Measurements from ENCODE around the gene FNBP1. TPM values are rescaled to one million over a fixed set of nuclear protein-coding genes. Genes with fewer than 3 reads are reported as not detected.
A peak's percentile ranks its signal among the peaks of the same experiment; 100 is the strongest.

FNBP1 gene
- total and polyA plus RNA-seq, 2 experiments from 2014 or later = 17.8 to 22.6 TPM

- no peaks in the 10 kb centered on the region for H3K9me3 ChIP-seq (ENCODE audit: low read depth)
- H2AFZ ChIP-seq = peak overlapping the region; percentile 54
- no peaks in the 10 kb centered on the region for H3K9me2 ChIP-seq (ENCODE audit: insufficient read depth)
- H4K20me1 ChIP-seq (ENCODE audit: insufficient read depth) = no peaks in the 10 kb centered on the region
- peak; percentile 68 for DNase-seq
- peak overlapping the region; percentile 45 for H3K9ac ChIP-seq
- 7% methylated on average over 26 to 27 of the region's 27 CpGs for WGBS, 2 experiments (ENCODE audit: low coverage in 1 of 2, low lambda C conversion rate in 2 of 2, missing lambda C conversion rate in 2 of 2)
- no peaks in the 10 kb centered on the region for H3K79me2 ChIP-seq (ENCODE audit: insufficient read depth)
- peak overlapping the region; percentile 91 for H3K4me2 ChIP-seq (ENCODE audit: unreplicated experiment)
- peak overlapping the region; percentile 56 for H3K4me3 ChIP-seq
- H3F3A ChIP-seq (ENCODE audit: insufficient read depth) = peaks cover 35% of the 10 kb centered on the region
- in situ Hi-C loops (cut with MboI) = loop anchor here (25.0 kb wide), 3 partner anchors 177 to 452 kb away; partner anchors contain the start of gene GPR107
- H3K27ac ChIP-seq = peak overlapping the region; percentile 20
- peaks cover 31% of the 10 kb centered on the region for H3K4me1 ChIP-seq (ENCODE audit: insufficient read depth)
- TF ChIP-seq EZH2phosphoT487 (IDR thresholded peaks at IDR 0.05; ENCODE audit: insufficient read depth, low read depth) = no peak
- TF ChIP-seq EZH2 (IDR thresholded peaks at IDR 0.05; ENCODE audit: insufficient read depth, poor library complexity, severe bottlenecking) = no peak
- H3K36me3 ChIP-seq (ENCODE audit: low read depth) = no peaks in the 10 kb centered on the region
- no peaks in the 10 kb centered on the region for H3K27me3 ChIP-seq (replicated peaks; ENCODE audit: insufficient read depth)
Observed at GRCh38 chr9:129885018-129885669, 157.8 kb downstream of the FNBP1 start.

- Histone ChIP-seq H3K4me2 (ENCODE audit: unreplicated experiment) (peak overlapping the region; percentile 91), H3K9me3 (ENCODE audit: low read depth) (no peaks in the 10 kb centered on the region), H3K4me3 (peak overlapping the region; percentile 56), H3K27ac (0 out of 2 replicates have a peak overlapping the region, but pooled peaks have one; percentile 6), H3K27me3 (replicated peaks; ENCODE audit: insufficient read depth) (no peaks in the 10 kb centered on the region), H3K9me2 (ENCODE audit: insufficient read depth) (no peaks in the 10 kb centered on the region), H4K20me1 (ENCODE audit: insufficient read depth) (no peaks in the 10 kb centered on the region), H3K36me3 (ENCODE audit: low read depth) (no peaks in the 10 kb centered on the region), H3K9ac (peak overlapping the region; percentile 47), H3K4me1 (ENCODE audit: insufficient read depth) (peaks cover 31% of the 10 kb centered on the region), H2AFZ (peak overlapping the region; percentile 54), H3K79me2 (ENCODE audit: insufficient read depth) (no peaks in the 10 kb centered on the region), H3F3A (ENCODE audit: insufficient read depth) (peaks cover 35% of the 10 kb centered on the region)
- in situ Hi-C loops (cut with MboI) = loop anchor here (25.0 kb wide), 3 partner anchors 178 to 453 kb away; partner anchors contain the start of gene GPR107
- WGBS, 2 experiments (ENCODE audit: low coverage in 1 of 2, low lambda C conversion rate in 2 of 2, missing lambda C conversion rate in 2 of 2) = 3% methylated on average over 22 to 24 of the region's 24 CpGs
- peak; percentile 91 for DNase-seq
- TF ChIP-seq EZH2phosphoT487 (IDR thresholded peaks at IDR 0.05; ENCODE audit: insufficient read depth, low read depth) (no peak), EZH2 (IDR thresholded peaks at IDR 0.05; ENCODE audit: insufficient read depth, poor library complexity, severe bottlenecking) (no peak)
Observed at GRCh38 chr9:129884220-129885017, 158.6 kb downstream of the FNBP1 start.

GRCh38 chr9:129881547-129882324, 161.3 kb downstream of the FNBP1 start:
- H3K9me3 ChIP-seq (ENCODE audit: low read depth) = no peaks in the 10 kb centered on the region
- H4K20me1 ChIP-seq (ENCODE audit: insufficient read depth) = no peaks in the 10 kb centered on the region
- H3K79me2 ChIP-seq (ENCODE audit: insufficient read depth) = no peaks in the 10 kb centered on the region
- H3K36me3 ChIP-seq (ENCODE audit: low read depth) = no peaks in the 10 kb centered on the region
- H2AFZ ChIP-seq = no peak overlapping the region
- in situ Hi-C loops (cut with MboI) = loop anchor here (25.0 kb wide), 3 partner anchors 181 to 456 kb away; partner anchors contain the start of gene GPR107
- 79 to 82% methylated on average over 19 of the region's 19 CpGs for WGBS, 2 experiments (ENCODE audit: low coverage in 1 of 2, low lambda C conversion rate in 2 of 2, missing lambda C conversion rate in 2 of 2)
- peaks cover 21% of the 10 kb centered on the region for H3K4me1 ChIP-seq (ENCODE audit: insufficient read depth)
- TF ChIP-seq EZH2phosphoT487 (IDR thresholded peaks at IDR 0.05; ENCODE audit: insufficient read depth, low read depth) (no peak), EZH2 (IDR thresholded peaks at IDR 0.05; ENCODE audit: insufficient read depth, poor library complexity, severe bottlenecking) (no peak)
- peaks cover 16% of the 10 kb centered on the region; the same call in 1 of the 2 replicates for H3F3A ChIP-seq (ENCODE audit: insufficient read depth)
- no peaks in the 10 kb centered on the region for H3K9me2 ChIP-seq (ENCODE audit: insufficient read depth)
- no peak overlapping the region for H3K4me3 ChIP-seq
- H3K9ac ChIP-seq = no peak overlapping the region
- no peaks in the 10 kb centered on the region for H3K27me3 ChIP-seq (replicated peaks; ENCODE audit: insufficient read depth)
- no peak for DNase-seq
- H3K4me2 ChIP-seq (ENCODE audit: unreplicated experiment) = no peak overlapping the region
- H3K27ac ChIP-seq = no peak overlapping the region

Measured in GM23248 (cell line).